GM18951 (cell line): Measurements from ENCODE around the gene FAM72C.
"Not testable (repeated sequence)": the region's sequence is repeated elsewhere in the genome, so short reads cannot be mapped to it uniquely, and the experiment has no call there.

Experiments
- in situ Hi-C: fragments of 300-500 bp; cut with MboI; formaldehyde crosslinking; loops from one replicate; pipeline ENCODE4 v1.12.0; 2022; ENCODE audit warnings: low sequenced_read_pairs, mixed read lengths, inconsistent platforms; ENCODE audit not compliant: unreplicated experiment

Gene FAM72C

DNA sequence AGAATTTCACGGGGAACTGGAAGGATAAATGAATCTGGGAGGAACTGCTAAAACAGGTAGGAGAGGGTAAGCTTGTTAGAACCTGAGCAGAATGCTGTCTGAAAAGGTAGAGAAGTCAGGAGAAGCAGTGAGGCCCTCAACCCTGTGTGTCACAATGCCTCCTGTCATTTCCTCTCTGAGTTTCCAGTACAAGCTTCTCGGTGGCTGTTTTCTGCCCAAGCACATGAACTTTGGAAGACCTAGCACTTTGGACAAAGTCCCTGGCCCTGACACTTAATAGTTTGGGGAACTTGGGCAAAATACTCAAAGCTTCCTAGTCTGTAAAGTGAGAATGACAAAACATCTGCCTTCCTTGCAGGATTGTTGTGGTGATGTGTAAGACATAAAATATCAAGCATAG lies 52.7 kb downstream of the FAM72C start:
- in situ Hi-C loops = not testable (repeated sequence)

DNA sequence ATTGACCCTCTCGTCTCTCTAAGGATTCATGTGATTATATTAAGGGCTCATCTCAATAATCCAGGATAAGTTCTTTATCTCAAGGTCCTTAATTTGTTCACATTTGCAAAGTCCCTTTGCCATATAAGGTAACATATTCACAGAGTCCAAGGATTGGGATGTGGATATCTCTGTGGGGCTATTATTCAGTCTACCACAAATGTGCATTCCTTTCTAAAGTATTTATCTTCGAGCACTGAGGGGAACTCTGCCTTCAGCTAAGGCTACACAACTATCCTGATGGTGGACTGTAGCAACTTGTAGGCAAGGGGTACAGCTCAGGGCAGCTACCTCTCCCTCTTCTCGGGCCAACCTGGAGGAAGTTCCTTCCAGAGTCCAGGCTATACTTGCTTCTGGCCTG lies 53.2 kb downstream of the FAM72C start:
- in situ Hi-C loops = not testable (repeated sequence)

GRCh38 chr1:143913705-143914104 lies 58.1 kb downstream of the FAM72C start:
- in situ Hi-C loops = not testable (repeated sequence)
